ENCODE data around the gene LYPD1. TPM values are rescaled to one million over a fixed set of nuclear protein-coding genes. Genes with fewer than 3 reads are reported as not detected.

The LYPD1 gene
- total RNA-seq, 1 donor from 2014 or later, result 61.6 TPM

- TF ChIP-seq CTCF (IDR thresholded peaks at IDR 0.05; ENCODE audit: insufficient read depth, low read depth, low read length), result no peak
- TF ChIP-seq EZH2 (IDR thresholded peaks at IDR 0.05; ENCODE audit: insufficient read depth, low read length), result no peak
- peaks cover 30% of the 10 kb centered on the region for H3K4me1 Mint-ChIP-seq (ENCODE audit: low read depth, unreplicated experiment)
- H3K9ac ChIP-seq (ENCODE audit: low read length), result peak overlapping the region; percentile 74
- no peaks in the 10 kb centered on the region for H3K27me3 ChIP-seq (ENCODE audit: insufficient read depth, low read length)
- peaks cover 56% of the 10 kb centered on the region for H3K79me2 ChIP-seq (ENCODE audit: insufficient read depth, low read length)
- peak overlapping the region; percentile 89 for H3K4me3 Mint-ChIP-seq (ENCODE audit: unreplicated experiment)
- H3K4me1 ChIP-seq (ENCODE audit: insufficient read depth, low read length), result peaks cover 17% of the 10 kb centered on the region
- H3K9me3 Mint-ChIP-seq (ENCODE audit: unreplicated experiment), result no peaks in the 10 kb centered on the region
- H3K4me3 ChIP-seq (ENCODE audit: insufficient read depth, low read depth, low read length), result peak overlapping the region; percentile 70
- peak overlapping the region; percentile 90 for H3K4me2 ChIP-seq (ENCODE audit: low read length)
- no peaks in the 10 kb centered on the region for H3K9me3 ChIP-seq (ENCODE audit: insufficient read depth, low read depth, low read length)
- H4K20me1 ChIP-seq (ENCODE audit: insufficient read depth, low read length), result peaks cover 23% of the 10 kb centered on the region
- peak overlapping the region; percentile 51 for H2AFZ ChIP-seq (ENCODE audit: low read depth, low read length)
- DNase-seq (ENCODE audit: low read depth) (no peak), FAIRE-seq (no peak)
- H3K36me3 ChIP-seq (ENCODE audit: insufficient read depth, low read length), result peaks cover 12% of the 10 kb centered on the region
- no peaks in the 10 kb centered on the region for H3K36me3 Mint-ChIP-seq (ENCODE audit: low read depth, unreplicated experiment)
- H3K27me3 Mint-ChIP-seq (ENCODE audit: low read depth, unreplicated experiment), result no peaks in the 10 kb centered on the region
- no peak overlapping the region for H3K27ac Mint-ChIP-seq (ENCODE audit: unreplicated experiment)
- H3K27ac ChIP-seq (ENCODE audit: low read depth, low read length), result peak overlapping the region; percentile 15
Observed at GRCh38 chr2:132668987-132669907, 758 bp downstream of the LYPD1 start.

GRCh38 chr2:132668189-132668823 is 1.7 kb downstream of the LYPD1 start:
- Histone ChIP-seq H3K27me3 (ENCODE audit: insufficient read depth, low read length) (no peaks in the 10 kb centered on the region), H3K79me2 (ENCODE audit: insufficient read depth, low read length) (peaks cover 56% of the 10 kb centered on the region), H3K27ac (ENCODE audit: low read depth, low read length) (peak overlapping the region; percentile 15), H3K4me2 (ENCODE audit: low read length) (peak overlapping the region; percentile 90), H3K9me3 (ENCODE audit: insufficient read depth, low read depth, low read length) (no peaks in the 10 kb centered on the region), H3K36me3 (ENCODE audit: insufficient read depth, low read length) (peaks cover 15% of the 10 kb centered on the region), H2AFZ (ENCODE audit: low read depth, low read length) (peak overlapping the region; percentile 51), H4K20me1 (ENCODE audit: insufficient read depth, low read length) (peaks cover 23% of the 10 kb centered on the region), H3K4me3 (ENCODE audit: insufficient read depth, low read depth, low read length) (peak overlapping the region; percentile 70), H3K9ac (ENCODE audit: low read length) (peak overlapping the region; percentile 74), H3K4me1 (ENCODE audit: insufficient read depth, low read length) (peaks cover 17% of the 10 kb centered on the region)
- H3K36me3 Mint-ChIP-seq (ENCODE audit: low read depth, unreplicated experiment), result no peaks in the 10 kb centered on the region
- H3K9me3 Mint-ChIP-seq (ENCODE audit: unreplicated experiment), result no peaks in the 10 kb centered on the region
- FAIRE-seq, result no peak
- H3K4me1 Mint-ChIP-seq (ENCODE audit: low read depth, unreplicated experiment), result peaks cover 39% of the 10 kb centered on the region
- DNase-seq (ENCODE audit: low read depth), result peak; percentile 47
- TF ChIP-seq CTCF (IDR thresholded peaks at IDR 0.05; ENCODE audit: insufficient read depth, low read depth, low read length) (peak; percentile 26), EZH2 (IDR thresholded peaks at IDR 0.05; ENCODE audit: insufficient read depth, low read length) (no peak)
- peak overlapping the region; percentile 89 for H3K4me3 Mint-ChIP-seq (ENCODE audit: unreplicated experiment)
- no peaks in the 10 kb centered on the region for H3K27me3 Mint-ChIP-seq (ENCODE audit: low read depth, unreplicated experiment)
- H3K27ac Mint-ChIP-seq (ENCODE audit: unreplicated experiment), result no peak overlapping the region
